Measurements from ENCODE around the gene KCNG4.

KCNG4 gene

GRCh38 chr16:84242839-84243238, 3.0 kb upstream of the KCNG4 start:
- POLR2A ChIA-PET, result no interaction called here
- no peak for DNase-seq (ENCODE audit: extremely low spot score)
- no peak for TF ChIP-seq CTCF (IDR thresholded peaks at IDR 0.05; ENCODE audit: control extremely low read depth, extremely low read depth, low read depth, missing control alignments)
- CTCF ChIA-PET, result interaction anchor here (0.7 to 0.8 kb wide), 2 partner anchors 10 to 20 kb away, joined by 3 to 4 read pairs; no protein-coding TSS in a partner anchor

GRCh38 chr16:84241778-84242177, 2.0 kb upstream of the KCNG4 start:
- POLR2A ChIA-PET, result no interaction called here
- no peak for DNase-seq (ENCODE audit: extremely low spot score)
- no peak for TF ChIP-seq CTCF (IDR thresholded peaks at IDR 0.05; ENCODE audit: control extremely low read depth, extremely low read depth, low read depth, missing control alignments)
- CTCF ChIA-PET, result interaction anchor here (0.8 to 1.6 kb wide), 2 partner anchors 35 kb away, joined by 3 to 6 read pairs; no protein-coding TSS in a partner anchor

DNA sequence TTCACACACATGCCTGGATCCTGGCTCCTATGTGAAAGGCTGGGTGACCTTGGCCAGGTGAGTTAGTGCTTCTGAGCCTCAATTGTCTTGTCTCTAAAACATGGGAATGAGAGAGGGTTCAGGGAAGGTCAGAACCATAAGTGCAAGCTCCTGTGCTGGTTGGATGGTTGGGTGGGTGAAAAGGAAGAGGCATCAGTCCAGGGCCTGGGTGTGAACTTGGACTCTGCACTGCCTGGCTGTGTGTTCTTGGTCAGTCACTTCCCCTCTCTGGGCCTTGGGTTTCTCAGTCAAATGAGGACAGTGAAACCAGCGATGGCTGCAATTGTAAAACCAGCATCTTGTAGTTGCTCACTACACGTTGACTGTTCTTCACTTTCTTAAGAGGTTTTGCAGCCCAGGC, 643 bp upstream of the KCNG4 start:
- DNase-seq (ENCODE audit: extremely low spot score), result no peak
- no peak for TF ChIP-seq CTCF (IDR thresholded peaks at IDR 0.05; ENCODE audit: control extremely low read depth, extremely low read depth, low read depth, missing control alignments)
- POLR2A ChIA-PET, result no interaction called here
- CTCF ChIA-PET, result interaction anchor here (1.6 kb wide), 1 partner anchor 36 kb away, joined by 6 read pairs; no protein-coding TSS in a partner anchor

- CTCF ChIA-PET, result no interaction called here
- DNase-seq (ENCODE audit: extremely low spot score), result no peak
- no peak for TF ChIP-seq CTCF (IDR thresholded peaks at IDR 0.05; ENCODE audit: control extremely low read depth, extremely low read depth, low read depth, missing control alignments)
- POLR2A ChIA-PET, result no interaction called here
Measured at GRCh38 chr16:84239141-84239769, 557 bp downstream of the KCNG4 start.

DNA sequence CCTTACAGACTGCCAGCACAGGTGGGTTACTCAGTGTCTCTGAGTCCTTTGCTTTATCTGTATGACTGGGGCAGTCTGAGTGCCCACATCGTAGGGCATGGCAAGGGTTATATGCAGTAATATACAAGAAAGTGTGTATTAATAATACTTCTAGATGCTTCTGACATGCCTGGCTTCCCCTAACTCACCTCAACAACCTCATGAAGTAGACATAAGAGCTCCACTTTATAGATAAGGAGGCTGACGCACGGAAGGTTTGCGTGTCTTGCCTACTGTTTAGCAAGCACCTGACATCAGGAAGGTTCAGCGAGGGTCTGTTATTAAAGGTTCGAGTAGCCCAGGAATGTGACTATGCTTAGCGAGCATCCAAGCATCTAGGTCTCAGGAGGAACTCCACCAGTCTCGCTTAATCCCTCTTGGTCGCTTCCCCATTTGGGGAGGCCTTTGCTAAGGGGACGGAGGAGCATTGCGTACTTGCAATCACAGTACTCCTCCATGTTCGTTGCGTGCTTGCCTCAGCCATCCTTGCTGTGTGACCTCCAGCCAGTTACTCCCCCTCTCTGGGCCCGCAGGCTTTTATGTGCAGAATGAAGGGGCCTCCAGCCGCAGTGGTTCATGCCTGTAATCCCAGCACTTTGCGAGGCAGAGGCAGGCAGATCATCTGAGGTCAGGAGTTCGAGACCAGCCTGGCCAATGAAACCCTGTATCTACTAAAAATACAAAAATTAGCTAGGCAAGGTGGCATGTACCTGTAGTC, 1.6 kb downstream of the KCNG4 start:
- TF ChIP-seq CTCF (IDR thresholded peaks at IDR 0.05; ENCODE audit: control extremely low read depth, extremely low read depth, low read depth, missing control alignments), result no peak
- POLR2A ChIA-PET, result no interaction called here
- CTCF ChIA-PET, result interaction anchor here (0.5 kb wide), 1 partner anchor 51 kb away, joined by 3 read pairs; the partner anchor contains the start of gene TAF1C
- no peak for DNase-seq (ENCODE audit: extremely low spot score)

- no peak for DNase-seq (ENCODE audit: extremely low spot score)
- ChIA-PET CTCF (interaction anchor here (1.6 kb wide), 1 partner anchor 21 kb away, joined by 3 read pairs; no protein-coding TSS in a partner anchor), POLR2A (no interaction called here)
- TF ChIP-seq CTCF (IDR thresholded peaks at IDR 0.05; ENCODE audit: control extremely low read depth, extremely low read depth, low read depth, missing control alignments), result no peak
Measured at GRCh38 chr16:84236671-84237070, 3.1 kb downstream of the KCNG4 start.
